Measurements from ENCODE around the gene WDR17.

Gene WDR17

GRCh38 chr4:176223561-176223960 is 157.9 kb downstream of the WDR17 start:
- DNase-seq: no peak
- CTCF ChIA-PET: no interaction called here
- Mint-ChIP-seq H3K27ac (no peak overlapping the region), H3K4me1 (no peaks in the 10 kb centered on the region), H3K9me3 (no peaks in the 10 kb centered on the region), H3K27me3 (no peaks in the 10 kb centered on the region), H3K4me3 (no peak overlapping the region), H3K36me3 (no peaks in the 10 kb centered on the region)

GRCh38 chr4:176226736-176227135 is 161.1 kb downstream of the WDR17 start:
- Mint-ChIP-seq H3K4me1 (no peaks in the 10 kb centered on the region), H3K27ac (no peak overlapping the region), H3K27me3 (peaks cover 4% of the 10 kb centered on the region), H3K9me3 (no peaks in the 10 kb centered on the region), H3K36me3 (no peaks in the 10 kb centered on the region), H3K4me3 (no peak overlapping the region)
- CTCF ChIA-PET: no interaction called here
- DNase-seq: no peak

GRCh38 chr4:176229645-176230044 is 164.0 kb downstream of the WDR17 start:
- no peak overlapping the region for H3K27ac Mint-ChIP-seq
- H3K4me3 Mint-ChIP-seq: no peak overlapping the region
- CTCF ChIA-PET: no interaction called here
- H3K27me3 Mint-ChIP-seq: peaks cover 4% of the 10 kb centered on the region
- H3K36me3 Mint-ChIP-seq: no peaks in the 10 kb centered on the region
- DNase-seq: no peak
- H3K9me3 Mint-ChIP-seq: no peaks in the 10 kb centered on the region
- H3K4me1 Mint-ChIP-seq: no peaks in the 10 kb centered on the region

All from activated naive CD4-positive, alpha-beta T cell treated with anti-CD3 and anti-CD28 coated beads, Interleukin-2, amount 10 ng/mL, durations not matched to agents 7 days and 5 days (primary cell).